Testis (tissue), 2 donors: Measurements from ENCODE around the gene CACNA2D3.

ENCODE experiments used
- POLR2A ChIP-seq: fragments of 450-650 bp; IDR thresholded peaks from one replicate; pipeline ENCODE4 v1.6.1; 2017; ENCODE audit warnings: antibody characterized with exemption, mild to moderate bottlenecking, moderate library complexity
- TF ChIP-seq, protein P1 (sequence below), 3 experiments: fragments of 450-650 bp in 2 of 3; fragments of 200-600 bp in 1 of 3; sonication (generic) in 1 of 3; IDR thresholded peaks; one replicate each; pipeline ENCODE4 v1.5.1; 2016 to 2019; ENCODE audit warnings: antibody characterized with exemption in 3 of 3, mild to moderate bottlenecking in 2 of 3, moderate library complexity in 1 of 3

DNA sequence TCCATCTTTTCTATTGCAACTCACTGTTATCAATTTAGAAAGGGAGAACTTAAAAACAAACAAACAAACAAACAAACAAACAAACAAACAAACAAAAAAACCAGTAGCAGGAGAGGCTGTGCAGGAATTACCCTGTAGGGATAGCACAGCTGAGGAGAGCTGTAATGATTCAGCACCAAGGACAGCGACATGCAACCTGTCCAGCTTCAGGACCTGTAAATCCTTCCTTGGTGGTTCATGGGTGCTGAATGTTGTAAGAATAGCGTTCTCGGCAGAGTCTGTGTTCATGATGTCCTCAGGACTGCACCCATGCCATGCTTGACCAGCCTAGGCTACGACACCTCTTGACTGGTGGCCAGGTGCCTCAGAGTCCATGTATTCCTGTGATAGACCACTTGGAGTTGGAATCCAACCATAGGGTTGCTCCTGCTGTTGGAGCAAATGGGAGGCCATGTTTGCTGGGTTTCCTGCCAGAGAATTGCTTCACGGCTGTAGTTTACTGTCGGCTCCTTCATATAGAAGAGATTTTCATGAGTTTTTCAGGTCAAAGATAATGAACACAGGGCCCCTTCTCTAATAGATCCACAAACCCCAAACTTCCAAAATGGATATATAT lies 65.9 kb downstream of the CACNA2D3 start:
- TF ChIP-seq, protein P1, sequence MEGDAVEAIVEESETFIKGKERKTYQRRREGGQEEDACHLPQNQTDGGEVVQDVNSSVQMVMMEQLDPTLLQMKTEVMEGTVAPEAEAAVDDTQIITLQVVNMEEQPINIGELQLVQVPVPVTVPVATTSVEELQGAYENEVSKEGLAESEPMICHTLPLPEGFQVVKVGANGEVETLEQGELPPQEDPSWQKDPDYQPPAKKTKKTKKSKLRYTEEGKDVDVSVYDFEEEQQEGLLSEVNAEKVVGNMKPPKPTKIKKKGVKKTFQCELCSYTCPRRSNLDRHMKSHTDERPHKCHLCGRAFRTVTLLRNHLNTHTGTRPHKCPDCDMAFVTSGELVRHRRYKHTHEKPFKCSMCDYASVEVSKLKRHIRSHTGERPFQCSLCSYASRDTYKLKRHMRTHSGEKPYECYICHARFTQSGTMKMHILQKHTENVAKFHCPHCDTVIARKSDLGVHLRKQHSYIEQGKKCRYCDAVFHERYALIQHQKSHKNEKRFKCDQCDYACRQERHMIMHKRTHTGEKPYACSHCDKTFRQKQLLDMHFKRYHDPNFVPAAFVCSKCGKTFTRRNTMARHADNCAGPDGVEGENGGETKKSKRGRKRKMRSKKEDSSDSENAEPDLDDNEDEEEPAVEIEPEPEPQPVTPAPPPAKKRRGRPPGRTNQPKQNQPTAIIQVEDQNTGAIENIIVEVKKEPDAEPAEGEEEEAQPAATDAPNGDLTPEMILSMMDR (IDR thresholded peaks at IDR 0.05), result no peak
- no peak for TF ChIP-seq POLR2A
